Measurements from ENCODE around the gene CMSS1.

The CMSS1 gene

GRCh38 chr3:100030346-100030745, 212.7 kb downstream of the CMSS1 start:
- H3K4me3 ChIP-seq (ENCODE audit: low read depth, low read length), result no peak overlapping the region
- TF ChIP-seq CTCF (IDR thresholded peaks at IDR 0.05; ENCODE audit: low read depth, low read length), result no peak

- H3K4me3 ChIP-seq (ENCODE audit: low read depth, low read length), result no peak overlapping the region
- TF ChIP-seq CTCF (IDR thresholded peaks at IDR 0.05; ENCODE audit: low read depth, low read length), result no peak
Observed at GRCh38 chr3:100030914-100031425, 213.3 kb downstream of the CMSS1 start.

GRCh38 chr3:100032243-100032642, 214.6 kb downstream of the CMSS1 start:
- no peak for TF ChIP-seq CTCF (IDR thresholded peaks at IDR 0.05; ENCODE audit: low read depth, low read length)
- H3K4me3 ChIP-seq (ENCODE audit: low read depth, low read length), result no peak overlapping the region

GRCh38 chr3:100033184-100033583, 215.5 kb downstream of the CMSS1 start:
- no peak overlapping the region for H3K4me3 ChIP-seq (ENCODE audit: low read depth, low read length)
- no peak for TF ChIP-seq CTCF (IDR thresholded peaks at IDR 0.05; ENCODE audit: low read depth, low read length)

- no peak overlapping the region for H3K4me3 ChIP-seq (ENCODE audit: low read depth, low read length)
- no peak for TF ChIP-seq CTCF (IDR thresholded peaks at IDR 0.05; ENCODE audit: low read depth, low read length)
Observed at GRCh38 chr3:100033903-100034471, 216.3 kb downstream of the CMSS1 start.

GRCh38 chr3:100039075-100039474, 221.4 kb downstream of the CMSS1 start:
- no peak for TF ChIP-seq CTCF (IDR thresholded peaks at IDR 0.05; ENCODE audit: low read depth, low read length)
- H3K4me3 ChIP-seq (ENCODE audit: low read depth, low read length), result no peak overlapping the region

- no peak for TF ChIP-seq CTCF (IDR thresholded peaks at IDR 0.05; ENCODE audit: low read depth, low read length)
- no peak overlapping the region for H3K4me3 ChIP-seq (ENCODE audit: low read depth, low read length)
Observed at GRCh38 chr3:100040451-100041225, 223.0 kb downstream of the CMSS1 start.

Measured in WI38 (cell line).